ENCODE results near the gene JAGN1. TPM values are rescaled to one million over a fixed set of nuclear protein-coding genes. Genes with fewer than 3 reads are reported as not detected.

Gene JAGN1
- total RNA-seq, 1 donor from 2014 or later, result 56.0 TPM

DNA sequence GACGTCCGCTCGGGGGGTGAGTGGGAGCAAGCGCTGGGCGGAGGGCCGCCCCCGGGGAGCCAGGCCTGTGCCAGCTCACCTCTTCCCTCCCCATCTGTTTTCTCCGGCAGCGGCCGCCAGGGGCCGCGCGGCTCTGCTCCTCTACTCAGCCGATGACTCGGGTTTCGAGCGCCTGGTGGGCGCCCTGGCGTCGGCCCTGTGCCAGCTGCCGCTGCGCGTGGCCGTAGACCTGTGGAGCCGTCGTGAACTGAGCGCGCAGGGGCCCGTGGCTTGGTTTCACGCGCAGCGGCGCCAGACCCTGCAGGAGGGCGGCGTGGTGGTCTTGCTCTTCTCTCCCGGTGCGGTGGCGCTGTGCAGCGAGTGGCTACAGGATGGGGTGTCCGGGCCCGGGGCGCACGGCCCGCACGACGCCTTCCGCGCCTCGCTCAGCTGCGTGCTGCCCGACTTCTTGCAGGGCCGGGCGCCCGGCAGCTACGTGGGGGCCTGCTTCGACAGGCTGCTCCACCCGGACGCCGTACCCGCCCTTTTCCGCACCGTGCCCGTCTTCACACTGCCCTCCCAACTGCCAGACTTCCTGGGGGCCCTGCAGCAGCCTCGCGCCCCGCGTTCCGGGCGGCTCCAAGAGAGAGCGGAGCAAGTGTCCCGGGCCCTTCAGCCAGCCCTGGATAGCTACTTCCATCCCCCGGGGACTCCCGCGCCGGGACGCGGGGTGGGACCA, 42.6 kb downstream of the JAGN1 start:
- Histone ChIP-seq H3K4me3 (ENCODE audit: low read depth, low read length) (peak overlapping the region; percentile 68), H3K27me3 (ENCODE audit: control insufficient read depth, insufficient read depth, low read length) (no peaks in the 10 kb centered on the region), H3K36me3 (ENCODE audit: control insufficient read depth, insufficient read depth, low read length) (peaks cover 6% of the 10 kb centered on the region)
- no peak for DNase-seq (ENCODE audit: low read depth)
- TF ChIP-seq, protein P1, sequence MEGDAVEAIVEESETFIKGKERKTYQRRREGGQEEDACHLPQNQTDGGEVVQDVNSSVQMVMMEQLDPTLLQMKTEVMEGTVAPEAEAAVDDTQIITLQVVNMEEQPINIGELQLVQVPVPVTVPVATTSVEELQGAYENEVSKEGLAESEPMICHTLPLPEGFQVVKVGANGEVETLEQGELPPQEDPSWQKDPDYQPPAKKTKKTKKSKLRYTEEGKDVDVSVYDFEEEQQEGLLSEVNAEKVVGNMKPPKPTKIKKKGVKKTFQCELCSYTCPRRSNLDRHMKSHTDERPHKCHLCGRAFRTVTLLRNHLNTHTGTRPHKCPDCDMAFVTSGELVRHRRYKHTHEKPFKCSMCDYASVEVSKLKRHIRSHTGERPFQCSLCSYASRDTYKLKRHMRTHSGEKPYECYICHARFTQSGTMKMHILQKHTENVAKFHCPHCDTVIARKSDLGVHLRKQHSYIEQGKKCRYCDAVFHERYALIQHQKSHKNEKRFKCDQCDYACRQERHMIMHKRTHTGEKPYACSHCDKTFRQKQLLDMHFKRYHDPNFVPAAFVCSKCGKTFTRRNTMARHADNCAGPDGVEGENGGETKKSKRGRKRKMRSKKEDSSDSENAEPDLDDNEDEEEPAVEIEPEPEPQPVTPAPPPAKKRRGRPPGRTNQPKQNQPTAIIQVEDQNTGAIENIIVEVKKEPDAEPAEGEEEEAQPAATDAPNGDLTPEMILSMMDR (IDR thresholded peaks at IDR 0.05; ENCODE audit: insufficient read depth, low read length, poor library complexity, severe bottlenecking), result peak; percentile 76

GRCh38 chr3:9933561-9934234, 43.3 kb downstream of the JAGN1 start, which contains the start of gene CRELD1:
Gene CRELD1 (plus strand): TSS chr3:9933834. CDS start chr3:9934439, 605 bp downstream.
- TF ChIP-seq, protein P1 (IDR thresholded peaks at IDR 0.05; ENCODE audit: insufficient read depth, low read length, poor library complexity, severe bottlenecking), result no peak

GRCh38 chr3:9934235-9934621, 43.8 kb downstream of the JAGN1 start:
- H3K36me3 ChIP-seq (ENCODE audit: control insufficient read depth, insufficient read depth, low read length), result peaks cover 6% of the 10 kb centered on the region
- no peak for DNase-seq (ENCODE audit: low read depth)
- no peaks in the 10 kb centered on the region for H3K27me3 ChIP-seq (ENCODE audit: control insufficient read depth, insufficient read depth, low read length)
- TF ChIP-seq, protein P1 (IDR thresholded peaks at IDR 0.05; ENCODE audit: insufficient read depth, low read length, poor library complexity, severe bottlenecking), result peak; percentile 20
- peak overlapping the region; percentile 68 for H3K4me3 ChIP-seq (ENCODE audit: low read depth, low read length)

More at GRCh38 chr3:9933561-9934234, 43.3 kb downstream of the JAGN1 start, which contains the start of gene CRELD1:
- H3K27me3 ChIP-seq (ENCODE audit: control insufficient read depth, insufficient read depth, low read length), result no peaks in the 10 kb centered on the region
- H3K36me3 ChIP-seq (ENCODE audit: control insufficient read depth, insufficient read depth, low read length), result peaks cover 6% of the 10 kb centered on the region
- peak within 1 kb of the TSS; percentile 68 for H3K4me3 ChIP-seq (ENCODE audit: low read depth, low read length)
- DNase-seq (ENCODE audit: low read depth), result peak; percentile 65

DNA sequence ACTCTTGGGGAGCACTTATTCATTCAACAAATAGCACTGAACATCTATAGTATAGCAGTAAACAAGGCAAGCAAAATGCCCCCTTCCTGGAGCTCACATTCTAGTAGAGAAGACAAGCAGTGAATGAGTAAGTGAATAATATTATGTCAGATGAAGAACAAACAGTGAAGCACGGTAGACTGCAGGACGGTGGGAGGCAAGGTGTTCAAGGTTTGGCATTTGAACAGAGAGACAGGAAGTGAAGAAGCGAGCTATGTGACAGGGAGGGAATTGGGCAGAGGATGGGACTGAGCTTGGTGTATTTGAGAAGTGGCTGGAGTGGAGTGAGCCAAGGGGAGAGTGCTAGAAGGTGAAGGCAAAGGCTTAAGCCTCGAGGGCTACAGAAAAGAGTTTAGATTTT, 44.6 kb downstream of the JAGN1 start:
- DNase-seq (ENCODE audit: low read depth), result no peak
- Histone ChIP-seq H3K36me3 (ENCODE audit: control insufficient read depth, insufficient read depth, low read length) (peaks cover 6% of the 10 kb centered on the region), H3K27me3 (ENCODE audit: control insufficient read depth, insufficient read depth, low read length) (no peaks in the 10 kb centered on the region), H3K4me3 (ENCODE audit: low read depth, low read length) (no peak overlapping the region)
- TF ChIP-seq, protein P1 (IDR thresholded peaks at IDR 0.05; ENCODE audit: insufficient read depth, low read length, poor library complexity, severe bottlenecking), result no peak

DNA sequence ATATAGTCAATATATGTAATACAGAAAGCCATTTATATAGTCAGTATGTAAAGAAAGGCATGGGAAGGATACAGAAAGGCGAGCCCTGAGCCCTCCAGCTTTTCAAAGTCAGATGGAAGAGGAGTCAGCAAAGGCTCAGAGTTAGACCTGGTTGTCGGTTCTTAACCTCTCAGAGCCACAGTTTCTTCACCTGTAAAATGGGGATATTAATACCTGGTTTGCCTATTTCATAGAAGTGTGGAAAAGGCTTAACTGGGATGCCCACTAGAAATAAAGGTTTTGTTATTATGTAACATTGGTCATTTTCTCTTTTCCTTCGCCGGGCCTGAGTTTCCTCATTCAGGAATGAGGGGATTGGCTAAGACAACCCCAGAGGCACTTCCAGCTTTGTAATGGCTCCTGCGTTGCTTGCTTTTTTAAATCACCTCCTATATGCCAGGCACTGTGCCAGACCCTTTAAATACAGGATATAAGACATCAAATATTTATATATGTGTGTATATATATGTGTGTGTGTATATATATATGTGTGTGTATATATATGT, 45.6 kb downstream of the JAGN1 start:
- Histone ChIP-seq H3K36me3 (ENCODE audit: control insufficient read depth, insufficient read depth, low read length) (peaks cover 6% of the 10 kb centered on the region), H3K4me3 (ENCODE audit: low read depth, low read length) (no peak overlapping the region), H3K27me3 (ENCODE audit: control insufficient read depth, insufficient read depth, low read length) (no peaks in the 10 kb centered on the region)
- DNase-seq (ENCODE audit: low read depth), result no peak
- TF ChIP-seq, protein P1 (IDR thresholded peaks at IDR 0.05; ENCODE audit: insufficient read depth, low read length, poor library complexity, severe bottlenecking), result no peak
